Measurements from ENCODE around the gene CHAT.
A peak's percentile ranks its signal among the peaks of the same experiment; 100 is the strongest.

CHAT gene

GRCh38 chr10:49631975-49632374, 18.1 kb downstream of the CHAT start:
- no peak for DNase-seq (ENCODE audit: low read depth)

GRCh38 chr10:49632406-49633317, 18.8 kb downstream of the CHAT start:
- peak; percentile 7 for DNase-seq (ENCODE audit: low read depth)

GRCh38 chr10:49633327-49634068, 19.7 kb downstream of the CHAT start:
- DNase-seq (ENCODE audit: low read depth): no peak

- no peak for DNase-seq (ENCODE audit: low read depth)
These were observed 20.3 kb downstream of the CHAT start for GRCh38 chr10:49634069-49634660.

GRCh38 chr10:49642311-49642710, 28.5 kb downstream of the CHAT start:
- no peak for DNase-seq (ENCODE audit: low read depth)

DNA sequence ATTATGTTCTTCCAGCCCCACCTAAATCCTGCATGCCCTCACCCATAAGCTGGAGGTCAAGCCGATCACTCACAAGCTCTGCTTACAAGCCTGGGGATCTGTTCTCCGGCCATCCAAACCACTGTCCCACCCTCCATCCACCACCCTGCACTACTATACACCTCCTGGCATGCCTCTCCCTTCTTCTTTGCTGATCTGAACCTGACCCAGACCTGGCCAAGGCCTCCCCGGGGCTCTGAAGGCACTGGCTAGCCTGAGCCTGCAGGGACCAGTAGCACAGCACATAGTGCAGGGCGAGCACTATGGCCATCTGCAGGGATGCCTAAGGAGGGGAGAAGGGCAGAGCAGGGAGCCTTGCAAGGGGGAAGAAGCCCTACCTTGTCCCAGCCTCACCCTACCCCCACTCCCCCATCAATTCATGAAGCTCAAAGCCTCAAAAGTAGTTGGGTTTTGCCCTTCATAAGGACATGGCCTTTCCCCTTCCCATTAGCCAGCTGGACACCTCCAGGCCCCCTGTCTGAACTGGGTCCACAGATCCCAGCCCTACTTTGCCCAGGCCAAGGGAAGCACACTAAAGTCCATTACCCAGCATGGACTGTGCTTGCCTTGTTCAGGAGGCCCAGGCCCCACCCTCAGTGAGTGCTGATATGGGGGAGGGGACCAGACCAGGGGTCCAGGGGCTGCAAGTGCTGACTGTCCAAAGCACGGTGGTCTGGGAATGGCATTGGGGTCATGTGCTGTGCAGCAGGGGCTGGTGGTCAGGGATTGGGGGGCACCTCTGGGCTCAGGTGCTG, 29.6 kb downstream of the CHAT start:
- DNase-seq (ENCODE audit: low read depth): no peak

DNA sequence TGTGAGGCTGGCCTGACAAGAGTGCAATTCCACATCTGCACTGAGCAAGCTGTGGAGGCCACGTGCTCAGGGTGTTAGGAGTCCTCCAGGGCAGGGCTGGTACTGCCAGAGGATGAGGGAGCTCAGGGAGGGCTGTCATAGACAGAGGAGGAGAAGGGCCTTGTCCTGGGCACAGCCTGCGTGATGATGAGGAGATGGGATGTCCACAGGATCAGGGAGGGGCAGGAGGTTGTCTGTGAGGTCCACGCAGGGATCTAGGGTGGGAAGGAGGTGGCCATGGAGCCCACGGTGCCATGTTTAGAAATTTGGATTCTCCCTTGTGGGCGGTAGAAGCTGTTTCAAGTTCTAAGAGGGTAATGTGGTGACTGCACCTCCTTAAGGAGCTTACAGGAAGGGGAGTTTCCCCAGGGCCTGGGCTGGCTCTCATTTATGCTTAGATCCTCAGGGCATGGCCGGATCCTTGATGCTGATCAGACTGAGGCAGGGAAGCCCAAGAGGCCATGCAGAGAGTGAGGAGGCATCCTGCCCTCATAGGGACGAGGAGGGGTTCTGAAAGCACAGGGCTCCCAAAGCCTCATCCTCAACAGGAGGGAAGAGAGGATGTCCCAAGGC, 30.3 kb downstream of the CHAT start:
- no peak for DNase-seq (ENCODE audit: low read depth)

- no peak for DNase-seq (ENCODE audit: low read depth)
These were observed 31.6 kb downstream of the CHAT start for GRCh38 chr10:49645417-49645816.

DNA sequence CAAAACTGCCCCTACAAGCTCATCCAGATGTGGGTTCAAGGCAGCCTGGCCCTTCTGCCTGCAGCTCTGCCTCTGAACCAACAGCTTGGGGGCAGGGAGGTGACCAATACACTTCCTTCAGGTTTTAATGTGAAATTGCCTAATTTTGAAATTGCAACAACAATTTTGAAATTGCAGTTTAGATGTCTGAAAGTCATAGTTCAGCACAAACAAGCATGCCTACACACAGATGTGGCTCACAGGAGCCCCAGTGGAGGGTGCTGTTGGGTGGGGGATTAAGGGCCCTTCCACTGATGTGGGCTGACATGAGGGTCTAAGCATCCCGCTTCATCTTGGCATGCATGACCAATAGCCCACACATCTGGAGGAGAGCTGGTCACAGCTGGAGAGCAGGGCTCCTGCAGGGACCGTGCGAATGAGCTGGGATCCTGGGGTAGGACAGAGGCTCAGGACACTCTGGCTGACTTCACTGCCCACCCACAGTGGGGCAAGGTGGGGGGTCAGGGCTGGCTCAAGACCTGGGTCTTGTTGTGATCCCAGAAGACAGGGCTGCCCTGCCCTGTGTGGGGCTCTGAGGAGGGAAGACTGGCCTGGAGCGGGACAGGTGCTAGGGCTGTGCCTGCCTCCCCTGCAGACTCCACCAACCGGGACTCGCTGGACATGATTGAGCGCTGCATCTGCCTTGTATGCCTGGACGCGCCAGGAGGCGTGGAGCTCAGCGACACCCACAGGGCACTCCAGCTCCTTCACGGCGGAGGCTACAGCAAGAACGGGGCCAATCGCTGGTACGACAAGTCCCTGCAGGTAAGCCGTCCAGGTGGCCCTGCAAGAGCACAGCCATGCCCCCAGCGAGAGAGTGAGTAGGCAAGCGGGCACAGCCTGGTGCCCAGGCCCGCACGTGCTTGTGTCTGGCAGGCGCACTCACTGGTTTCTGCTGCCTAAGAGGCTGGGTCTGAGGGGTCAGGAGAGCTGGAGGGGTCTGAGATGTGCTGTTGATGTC, 32.3 kb downstream of the CHAT start:
- no peak for DNase-seq (ENCODE audit: low read depth)

DNA sequence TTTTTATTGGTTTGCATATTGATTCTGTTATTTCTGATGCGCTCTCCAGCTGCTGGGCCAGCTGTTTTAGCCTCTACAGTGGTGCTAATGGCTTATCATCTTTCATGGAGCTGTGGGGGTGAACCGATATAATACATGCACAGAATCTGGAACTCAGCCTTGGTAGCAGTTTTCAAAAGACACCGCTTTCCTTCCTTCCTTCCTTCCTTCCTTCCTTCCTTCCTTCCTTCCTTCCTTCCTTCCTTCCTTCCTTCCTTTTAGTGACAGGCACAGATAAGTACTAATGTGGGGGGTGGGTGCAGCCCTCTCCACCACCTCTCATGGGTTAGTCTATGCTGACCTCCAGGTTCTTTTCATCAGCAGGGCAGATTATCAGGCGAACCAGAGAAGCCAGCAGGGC, 33.7 kb downstream of the CHAT start:
- no peak for DNase-seq (ENCODE audit: low read depth)

DNA sequence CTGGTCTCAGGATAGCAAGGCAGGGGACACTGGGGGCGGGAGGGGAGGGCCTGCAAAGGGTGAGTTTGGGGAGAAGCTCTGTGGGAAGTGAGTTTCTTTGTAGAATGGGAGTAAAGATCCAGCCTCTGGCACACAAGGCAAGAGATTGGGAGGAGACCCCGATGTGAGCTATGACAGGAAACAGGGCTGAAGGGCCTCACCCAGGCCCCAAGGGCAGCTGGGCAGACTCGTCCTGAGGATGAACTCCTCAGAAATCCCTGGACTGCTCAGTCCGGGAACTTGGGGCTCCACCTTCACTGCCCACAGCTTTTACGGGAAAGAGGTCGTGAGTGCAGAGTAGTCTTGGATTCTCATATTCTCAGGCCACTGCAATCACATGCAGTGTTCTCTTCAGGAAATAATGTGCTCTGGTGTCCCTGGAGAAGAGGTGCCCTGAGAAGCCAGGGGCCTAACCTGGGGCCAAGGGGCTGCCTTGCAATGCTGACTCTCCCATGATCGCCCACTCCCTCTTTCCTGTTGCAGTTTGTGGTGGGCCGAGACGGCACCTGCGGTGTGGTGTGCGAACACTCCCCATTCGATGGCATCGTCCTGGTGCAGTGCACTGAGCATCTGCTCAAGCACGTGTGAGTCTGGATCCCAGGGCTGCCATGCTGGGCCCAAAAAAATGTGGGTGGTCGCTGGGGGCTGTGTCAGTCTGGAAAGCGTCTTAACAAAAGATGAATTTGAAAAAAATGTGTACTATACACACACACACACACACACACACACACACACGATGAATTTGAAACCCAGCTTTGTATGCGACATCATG, 34.4 kb downstream of the CHAT start:
- DNase-seq (ENCODE audit: low read depth): no peak

DNA sequence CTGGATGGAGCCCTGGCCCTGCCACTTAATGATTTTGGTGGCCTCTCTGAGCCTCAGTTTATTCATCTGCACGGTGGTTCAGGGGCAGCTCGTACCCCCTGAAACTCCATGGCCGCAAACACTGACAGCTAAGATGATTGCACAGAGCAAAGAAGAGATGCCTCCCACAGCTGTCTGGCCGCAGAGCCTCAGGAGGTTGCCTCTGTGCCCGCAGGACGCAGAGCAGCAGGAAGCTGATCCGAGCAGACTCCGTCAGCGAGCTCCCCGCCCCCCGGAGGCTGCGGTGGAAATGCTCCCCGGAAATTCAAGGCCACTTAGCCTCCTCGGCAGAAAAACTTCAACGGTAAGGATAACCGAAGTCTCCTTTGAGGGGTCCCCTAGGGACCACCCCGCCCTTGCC, 35.5 kb downstream of the CHAT start:
- DNase-seq (ENCODE audit: low read depth): peak; percentile 50

DNA sequence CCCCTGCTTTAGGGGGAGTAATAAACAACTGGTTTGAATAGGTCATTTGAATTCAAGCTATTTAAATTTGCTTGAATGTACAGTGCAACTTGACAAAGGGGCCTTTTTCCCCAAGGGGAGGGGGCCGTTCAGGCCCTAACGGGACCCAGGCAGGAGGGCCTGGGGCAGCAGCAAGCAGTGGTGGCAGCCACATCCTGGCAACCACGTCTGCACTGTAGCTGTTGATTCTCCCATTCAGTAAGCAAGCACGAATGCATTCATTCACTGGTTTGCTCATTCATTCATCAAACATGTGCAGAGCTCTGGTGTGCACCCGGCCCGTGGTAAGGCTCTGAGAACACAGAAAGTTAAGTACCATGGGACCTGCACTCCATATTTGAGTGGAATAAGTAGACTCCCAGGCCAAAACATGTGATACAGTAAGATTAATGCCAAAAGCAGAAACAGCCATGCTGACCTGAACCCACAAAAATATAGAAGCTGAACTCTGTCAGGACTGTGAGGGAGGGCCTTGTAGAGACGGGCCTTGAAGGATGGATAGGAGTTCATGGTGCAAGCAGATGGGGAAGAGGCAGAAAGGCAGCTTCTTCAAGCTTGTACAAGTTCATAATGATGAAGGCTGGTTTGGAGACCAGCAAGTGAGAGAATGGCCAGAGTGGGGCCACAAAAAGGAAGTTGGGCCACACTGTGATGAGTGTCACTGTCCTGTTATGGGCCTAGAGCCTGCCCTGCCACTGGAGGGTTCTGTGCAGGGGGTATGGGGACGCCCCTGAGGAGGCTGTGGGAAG, 36.3 kb downstream of the CHAT start:
- DNase-seq (ENCODE audit: low read depth): no peak

GRCh38 chr10:49650724-49651034, 36.8 kb downstream of the CHAT start:
- no peak for DNase-seq (ENCODE audit: low read depth)

DNA sequence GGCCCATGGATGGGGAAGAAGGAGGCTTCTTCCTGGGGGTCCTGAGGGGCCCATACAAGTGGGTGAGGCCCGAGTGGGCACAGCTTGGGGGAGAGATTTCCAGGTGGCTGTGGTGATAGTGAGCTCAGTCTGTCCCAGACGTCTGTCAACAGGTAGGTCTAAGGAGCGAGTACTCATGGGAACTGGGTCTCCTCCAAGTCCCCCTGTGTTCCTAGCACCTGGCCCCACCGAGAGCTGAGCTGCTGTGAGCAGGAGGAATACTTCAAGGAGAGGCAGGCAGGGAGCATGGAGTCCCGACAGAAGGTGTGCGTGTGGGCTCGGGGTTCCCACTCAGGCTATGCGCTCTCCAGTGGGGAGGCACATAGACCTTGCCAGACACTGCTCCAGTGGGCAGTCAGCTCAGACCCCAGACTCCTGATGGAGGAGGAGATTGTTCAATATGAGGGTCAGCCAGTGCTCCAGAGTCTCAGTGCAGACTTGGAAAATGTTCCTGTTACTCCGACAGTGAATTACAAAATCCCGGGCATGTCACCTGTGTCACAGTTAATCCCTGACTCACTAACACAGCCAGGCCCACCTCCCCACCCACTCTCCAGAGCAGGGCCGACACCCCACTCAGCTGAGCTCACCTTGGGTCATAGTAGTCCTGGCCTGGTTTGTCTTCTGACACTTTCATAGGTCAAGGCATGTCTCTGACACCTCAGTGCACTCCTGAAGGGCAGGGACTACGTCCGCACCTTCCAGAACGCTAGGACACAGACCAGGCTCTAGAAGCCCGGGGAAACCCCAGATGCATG, 37.4 kb downstream of the CHAT start:
- no peak for DNase-seq (ENCODE audit: low read depth)

- no peak for DNase-seq (ENCODE audit: low read depth)
These were observed 38.1 kb downstream of the CHAT start for GRCh38 chr10:49651917-49652316.

DNA sequence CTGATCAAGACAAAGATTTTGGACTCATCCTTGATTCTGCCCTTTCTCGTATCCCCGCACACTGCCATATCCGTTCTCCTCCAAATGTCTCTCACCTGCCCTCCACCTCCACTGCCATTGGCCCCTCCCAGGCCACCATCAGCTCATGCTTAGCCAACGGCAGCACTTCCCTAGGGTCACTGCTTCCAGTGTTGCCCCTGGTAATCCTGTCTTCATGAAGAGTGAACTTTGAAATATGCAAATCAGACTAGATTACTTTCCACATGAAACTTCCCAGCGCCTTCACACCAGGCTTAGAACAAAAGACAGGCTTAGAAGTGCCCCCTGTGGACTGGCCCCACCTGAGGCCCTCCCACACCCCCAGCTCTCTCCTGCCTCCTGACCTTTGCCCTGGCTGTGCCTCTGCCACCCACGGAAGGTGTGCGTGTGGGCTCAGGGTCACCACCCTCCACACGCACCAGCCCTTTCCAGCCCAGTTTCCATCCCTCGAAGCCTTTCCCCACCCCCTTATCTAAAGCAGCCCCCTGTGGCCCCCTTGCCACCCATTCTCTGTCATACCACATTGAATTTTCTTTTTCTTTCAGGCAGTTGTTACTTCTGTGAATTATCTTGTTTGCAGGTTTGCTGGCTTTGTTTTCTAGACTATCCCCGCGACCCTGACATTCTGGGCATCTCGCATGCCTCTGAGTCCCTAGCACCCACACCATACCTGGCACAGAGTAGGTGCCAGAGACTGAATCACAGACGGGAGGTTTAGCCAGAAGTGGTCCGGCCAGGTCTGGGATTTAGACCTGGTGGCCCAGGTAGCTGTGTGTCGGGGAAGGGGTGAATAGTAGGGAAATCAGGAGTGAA, 38.8 kb downstream of the CHAT start:
- no peak for DNase-seq (ENCODE audit: low read depth)

Data from iris pigment epithelial cell (primary cell).